Measurements from ENCODE around the gene HLA-DRB5.
"Not testable (repeated sequence)": the region's sequence is repeated elsewhere in the genome, so short reads cannot be mapped to it uniquely, and the experiment has no call there.

The HLA-DRB5 gene

GRCh38 chr6:32475392-32476206 lies 54.5 kb downstream of the HLA-DRB5 start:
- no peak overlapping the region for H2AFZ ChIP-seq (ENCODE audit: low read length)
- no peak overlapping the region for H3K4me2 ChIP-seq (ENCODE audit: low read length)
- no peaks in the 10 kb centered on the region for H3K9me3 ChIP-seq (ENCODE audit: low read length)
- H3K4me3 ChIP-seq (ENCODE audit: low read depth, low read length, poor library complexity, severe bottlenecking), result no peak overlapping the region
- no peaks in the 10 kb centered on the region for H3K27me3 ChIP-seq (ENCODE audit: insufficient read depth, low read length)
- no peaks in the 10 kb centered on the region for H3F3A ChIP-seq (ENCODE audit: insufficient read depth, low read length)
- H3K4me1 ChIP-seq (ENCODE audit: insufficient read depth, low read length, severe bottlenecking), result no peaks in the 10 kb centered on the region
- no peaks in the 10 kb centered on the region for H3K9me2 ChIP-seq (ENCODE audit: low read depth, low read length)
- H4K20me1 ChIP-seq (ENCODE audit: insufficient read depth, low read length), result no peaks in the 10 kb centered on the region
- no peaks in the 10 kb centered on the region for H3K79me2 ChIP-seq (ENCODE audit: insufficient read depth, low read length)
- H3K36me3 ChIP-seq (ENCODE audit: insufficient read depth, low read length), result no peaks in the 10 kb centered on the region
- TF ChIP-seq CTCF (IDR thresholded peaks at IDR 0.05; ENCODE audit: low read length) (no peak), EZH2 (IDR thresholded peaks at IDR 0.05; ENCODE audit: borderline replicate concordance, low read length) (no peak)
- H3K9ac ChIP-seq (ENCODE audit: low read length), result no peak overlapping the region
- no peak overlapping the region for H3K27ac ChIP-seq (ENCODE audit: low read depth, low read length, poor library complexity, severe bottlenecking)

GRCh38 chr6:32473376-32474348 lies 56.4 kb downstream of the HLA-DRB5 start:
- not testable (repeated sequence) for H3K9me3 ChIP-seq (ENCODE audit: low read length); H3K9me2 ChIP-seq (ENCODE audit: low read depth, low read length); H3K27me3 ChIP-seq (ENCODE audit: insufficient read depth, low read length); H3K36me3 ChIP-seq (ENCODE audit: insufficient read depth, low read length); H3K4me3 ChIP-seq (ENCODE audit: low read depth, low read length, poor library complexity, severe bottlenecking); H3K9ac ChIP-seq (ENCODE audit: low read length); H3K27ac ChIP-seq (ENCODE audit: low read depth, low read length, poor library complexity, severe bottlenecking); H3F3A ChIP-seq (ENCODE audit: insufficient read depth, low read length); H4K20me1 ChIP-seq (ENCODE audit: insufficient read depth, low read length); H3K4me2 ChIP-seq (ENCODE audit: low read length); H2AFZ ChIP-seq (ENCODE audit: low read length); H3K4me1 ChIP-seq (ENCODE audit: insufficient read depth, low read length, severe bottlenecking); H3K79me2 ChIP-seq (ENCODE audit: insufficient read depth, low read length)

GRCh38 chr6:32472781-32473375 lies 57.2 kb downstream of the HLA-DRB5 start:
- Histone ChIP-seq H3K4me2 (ENCODE audit: low read length) (no peak overlapping the region), H4K20me1 (ENCODE audit: insufficient read depth, low read length) (no peaks in the 10 kb centered on the region), H3K79me2 (ENCODE audit: insufficient read depth, low read length) (no peaks in the 10 kb centered on the region), H3K9me2 (ENCODE audit: low read depth, low read length) (no peaks in the 10 kb centered on the region), H2AFZ (ENCODE audit: low read length) (no peak overlapping the region), H3K36me3 (ENCODE audit: insufficient read depth, low read length) (no peaks in the 10 kb centered on the region), H3K4me1 (ENCODE audit: insufficient read depth, low read length, severe bottlenecking) (no peaks in the 10 kb centered on the region), H3K27ac (ENCODE audit: low read depth, low read length, poor library complexity, severe bottlenecking) (no peak overlapping the region), H3F3A (ENCODE audit: insufficient read depth, low read length) (no peaks in the 10 kb centered on the region), H3K9me3 (ENCODE audit: low read length) (no peaks in the 10 kb centered on the region), H3K27me3 (ENCODE audit: insufficient read depth, low read length) (no peaks in the 10 kb centered on the region), H3K4me3 (ENCODE audit: low read depth, low read length, poor library complexity, severe bottlenecking) (no peak overlapping the region), H3K9ac (ENCODE audit: low read length) (no peak overlapping the region)
- no peak for TF ChIP-seq EZH2 (IDR thresholded peaks at IDR 0.05; ENCODE audit: borderline replicate concordance, low read length)
- no peak for TF ChIP-seq CTCF (IDR thresholded peaks at IDR 0.05; ENCODE audit: low read length)

- H3K9me2 ChIP-seq (ENCODE audit: low read depth, low read length); H3K27ac ChIP-seq (ENCODE audit: low read depth, low read length, poor library complexity, severe bottlenecking); H3K4me1 ChIP-seq (ENCODE audit: insufficient read depth, low read length, severe bottlenecking); H3K36me3 ChIP-seq (ENCODE audit: insufficient read depth, low read length); H3K27me3 ChIP-seq (ENCODE audit: insufficient read depth, low read length); H4K20me1 ChIP-seq (ENCODE audit: insufficient read depth, low read length); H3K4me3 ChIP-seq (ENCODE audit: low read depth, low read length, poor library complexity, severe bottlenecking); H3F3A ChIP-seq (ENCODE audit: insufficient read depth, low read length); H3K9ac ChIP-seq (ENCODE audit: low read length); H3K9me3 ChIP-seq (ENCODE audit: low read length); H2AFZ ChIP-seq (ENCODE audit: low read length); H3K4me2 ChIP-seq (ENCODE audit: low read length); H3K79me2 ChIP-seq (ENCODE audit: insufficient read depth, low read length): not testable (repeated sequence)
Measured at GRCh38 chr6:32467743-32468503, 62.2 kb downstream of the HLA-DRB5 start.
